COLO668 (cell line): Measurements from ENCODE around the gene HARS2.
A peak's percentile ranks its signal among the peaks of the same experiment; 100 is the strongest.
"Not testable (repeated sequence)": the region's sequence is repeated elsewhere in the genome, so short reads cannot be mapped to it uniquely, and the experiment has no call there.

Experiments used
- DNase-seq: peaks from one replicate; lab custom pipeline; 2025; ENCODE audit not compliant: unreplicated experiment; lab: John Stamatoyannopoulos, UW

HARS2 gene

GRCh38 chr5:140696891-140697492 lies 5.7 kb downstream of the HARS2 start:
- DNase-seq: no peak

- DNase-seq: peak; percentile 86
These were observed 9.2 kb downstream of the HARS2 start, which contains the start of gene ZMAT2 for GRCh38 chr5:140700177-140701144. Gene ZMAT2 (plus strand): TSS chr5:140700447. CDS start chr5:140700461, 14 bp downstream.

- DNase-seq: no peak
These were observed 16.6 kb downstream of the HARS2 start for GRCh38 chr5:140707812-140708211.

GRCh38 chr5:140708787-140709186 lies 17.5 kb downstream of the HARS2 start:
- DNase-seq: not testable (repeated sequence)

GRCh38 chr5:140710899-140711552 lies 19.8 kb downstream of the HARS2 start:
- peak; percentile 73 for DNase-seq

- DNase-seq: no peak
These were observed 20.5 kb downstream of the HARS2 start for GRCh38 chr5:140711794-140712193.

- no peak for DNase-seq
These were observed 22.4 kb downstream of the HARS2 start for GRCh38 chr5:140713562-140714094.

GRCh38 chr5:140716238-140716637 lies 25.0 kb downstream of the HARS2 start:
- not testable (repeated sequence) for DNase-seq

- DNase-seq: no peak
These were observed 27.0 kb downstream of the HARS2 start for GRCh38 chr5:140718266-140718592.

- not testable (repeated sequence) for DNase-seq
These were observed 29.5 kb downstream of the HARS2 start for GRCh38 chr5:140720738-140721137.

- not testable (repeated sequence) for DNase-seq
These were observed 30.1 kb downstream of the HARS2 start for GRCh38 chr5:140721395-140721794.

GRCh38 chr5:140725799-140726471 lies 34.7 kb downstream of the HARS2 start:
- DNase-seq: peak; percentile 2

- DNase-seq: no peak
These were observed 41.8 kb downstream of the HARS2 start for GRCh38 chr5:140733098-140733497.

- no peak for DNase-seq
These were observed 43.1 kb downstream of the HARS2 start for GRCh38 chr5:140734354-140734753.

- DNase-seq: no peak
These were observed 46.2 kb downstream of the HARS2 start for GRCh38 chr5:140737486-140737885.

GRCh38 chr5:140741967-140742366 lies 50.7 kb downstream of the HARS2 start:
- DNase-seq: no peak
